OCI-M1 (cell line): ENCODE measurements around the gene KCNIP4.

Source experiments
- DNase-seq: peaks from one replicate; lab custom pipeline; 2025; lab: John Stamatoyannopoulos, UW

KCNIP4 gene

GRCh38 chr4:20735931-20736330 is 1212.6 kb downstream of the KCNIP4 start:
- DNase-seq = no peak

- no peak for DNase-seq
Measured at GRCh38 chr4:20724915-20725314, 1223.7 kb downstream of the KCNIP4 start.

- DNase-seq = no peak
Measured at GRCh38 chr4:20723463-20723862, 1225.1 kb downstream of the KCNIP4 start.

GRCh38 chr4:20723019-20723418 is 1225.6 kb downstream of the KCNIP4 start:
- DNase-seq = no peak

- no peak for DNase-seq
Measured at GRCh38 chr4:20711335-20711734, 1237.2 kb downstream of the KCNIP4 start.

GRCh38 chr4:20700007-20700761 is 1248.4 kb downstream of the KCNIP4 start, which contains the start of gene PACRGL:
Gene PACRGL (plus strand): TSS chr4:20700458. CDS start chr4:20704482, 4,024 bp downstream.
- DNase-seq = peak; percentile 94

- DNase-seq = peak; percentile 84
Measured at GRCh38 chr4:20698820-20699219, 1249.8 kb downstream of the KCNIP4 start.

- peak; percentile 75 for DNase-seq
Measured at GRCh38 chr4:20698382-20698781, 1250.2 kb downstream of the KCNIP4 start.

- DNase-seq = no peak
Measured at GRCh38 chr4:20696815-20697214, 1251.8 kb downstream of the KCNIP4 start.

GRCh38 chr4:20687864-20688263 is 1260.7 kb downstream of the KCNIP4 start:
- no peak for DNase-seq

- DNase-seq = peak; percentile 61
Measured at GRCh38 chr4:20684852-20685763, 1263.5 kb downstream of the KCNIP4 start.

GRCh38 chr4:20683766-20684165 is 1264.8 kb downstream of the KCNIP4 start:
- no peak for DNase-seq

GRCh38 chr4:20682853-20683252 is 1265.7 kb downstream of the KCNIP4 start:
- DNase-seq = no peak

- DNase-seq = no peak
Measured at GRCh38 chr4:20681271-20681670, 1267.3 kb downstream of the KCNIP4 start.

GRCh38 chr4:20680736-20681135 is 1267.8 kb downstream of the KCNIP4 start:
- no peak for DNase-seq

GRCh38 chr4:20679951-20680350 is 1268.6 kb downstream of the KCNIP4 start:
- no peak for DNase-seq
